Esophagus squamous epithelium (tissue), 4 donors: ENCODE data around the gene TKTL1.
A peak's percentile ranks its signal among the peaks of the same experiment; 100 is the strongest.

ENCODE experiments used
- POLR2A ChIP-seq, 4 donors: fragments of 450-650 bp; IDR thresholded peaks; one replicate each; pipeline ENCODE4 v1.6.1; 2017; ENCODE audit warnings: antibody characterized with exemption in 4 of 4, mild to moderate bottlenecking in 4 of 4, moderate library complexity in 3 of 4
- TF ChIP-seq, protein P1 (sequence below), 6 experiments: fragments of 450-650 bp in 4 of 6; fragments of 200-600 bp in 2 of 6; sonication (generic) in 2 of 6; IDR thresholded peaks; one replicate each; pipeline ENCODE4 v1.5.1; 2016 to 2019; ENCODE audit warnings: antibody characterized with exemption in 6 of 6, mild to moderate bottlenecking in 4 of 6, moderate library complexity in 4 of 6

DNA sequence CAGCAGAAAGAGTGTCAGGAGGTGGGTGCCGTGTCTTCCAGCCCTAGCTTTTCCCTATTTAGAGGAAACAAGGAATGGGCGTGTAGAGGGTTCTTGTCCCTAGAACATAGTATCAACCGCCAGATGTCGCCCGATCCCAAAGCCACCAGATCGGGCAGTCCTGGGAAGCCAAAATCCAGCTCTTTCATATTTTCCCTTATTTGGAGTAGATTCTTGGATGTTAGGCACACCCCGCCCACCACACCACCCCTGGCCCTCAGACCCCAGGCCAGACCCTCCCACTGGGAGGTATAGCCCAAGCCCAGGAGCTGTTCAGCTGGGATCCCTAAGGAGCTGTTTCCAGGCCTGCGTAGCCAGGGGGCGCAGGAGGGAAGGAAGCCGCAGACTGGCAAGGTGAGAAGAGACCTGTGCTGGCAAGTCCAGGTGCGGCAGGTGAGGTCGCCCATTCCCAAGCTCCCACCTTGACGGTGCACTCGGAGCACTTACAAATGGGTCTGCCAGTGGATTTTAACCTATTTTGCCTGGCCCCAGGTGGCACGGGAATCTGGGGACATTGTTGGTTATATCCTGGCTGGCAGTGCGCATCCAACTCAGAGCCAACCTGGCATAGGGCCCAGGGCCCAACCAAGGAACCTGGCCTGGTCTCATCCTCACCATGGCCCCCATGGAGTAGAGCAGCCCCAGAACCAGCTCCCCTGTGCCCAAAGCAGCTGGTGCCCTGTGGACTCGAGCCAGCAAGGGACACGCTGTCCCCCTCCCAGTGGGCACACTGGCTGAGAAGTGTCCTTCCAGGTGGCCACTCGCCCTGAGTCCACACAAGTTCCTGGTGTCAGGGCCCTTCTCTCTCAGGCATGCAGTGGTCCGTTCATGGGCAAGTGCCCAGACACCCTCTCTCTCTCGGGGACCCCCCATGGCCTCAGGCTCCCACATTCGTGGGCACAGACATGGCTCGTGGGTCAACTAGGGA is 78.0 kb downstream of the TKTL1 start:
- TF ChIP-seq, protein P1, sequence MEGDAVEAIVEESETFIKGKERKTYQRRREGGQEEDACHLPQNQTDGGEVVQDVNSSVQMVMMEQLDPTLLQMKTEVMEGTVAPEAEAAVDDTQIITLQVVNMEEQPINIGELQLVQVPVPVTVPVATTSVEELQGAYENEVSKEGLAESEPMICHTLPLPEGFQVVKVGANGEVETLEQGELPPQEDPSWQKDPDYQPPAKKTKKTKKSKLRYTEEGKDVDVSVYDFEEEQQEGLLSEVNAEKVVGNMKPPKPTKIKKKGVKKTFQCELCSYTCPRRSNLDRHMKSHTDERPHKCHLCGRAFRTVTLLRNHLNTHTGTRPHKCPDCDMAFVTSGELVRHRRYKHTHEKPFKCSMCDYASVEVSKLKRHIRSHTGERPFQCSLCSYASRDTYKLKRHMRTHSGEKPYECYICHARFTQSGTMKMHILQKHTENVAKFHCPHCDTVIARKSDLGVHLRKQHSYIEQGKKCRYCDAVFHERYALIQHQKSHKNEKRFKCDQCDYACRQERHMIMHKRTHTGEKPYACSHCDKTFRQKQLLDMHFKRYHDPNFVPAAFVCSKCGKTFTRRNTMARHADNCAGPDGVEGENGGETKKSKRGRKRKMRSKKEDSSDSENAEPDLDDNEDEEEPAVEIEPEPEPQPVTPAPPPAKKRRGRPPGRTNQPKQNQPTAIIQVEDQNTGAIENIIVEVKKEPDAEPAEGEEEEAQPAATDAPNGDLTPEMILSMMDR (IDR thresholded peaks at IDR 0.05), result peak; percentile 44 to 73 (median 58)
- peak in 3 of 4 donors; percentile 24 to 59 (median 25) for TF ChIP-seq POLR2A (IDR thresholded peaks at IDR 0.05)
